ENCODE data around the gene GSTP1. TPM values are rescaled to one million over a fixed set of nuclear protein-coding genes. Genes with fewer than 3 reads are reported as not detected.
"Not testable (repeated sequence)": the region's sequence is repeated elsewhere in the genome, so short reads cannot be mapped to it uniquely, and the experiment has no call there.

The GSTP1 gene
- total RNA-seq, 2 experiments from 2014 or later: 330 to 337 TPM

DNA sequence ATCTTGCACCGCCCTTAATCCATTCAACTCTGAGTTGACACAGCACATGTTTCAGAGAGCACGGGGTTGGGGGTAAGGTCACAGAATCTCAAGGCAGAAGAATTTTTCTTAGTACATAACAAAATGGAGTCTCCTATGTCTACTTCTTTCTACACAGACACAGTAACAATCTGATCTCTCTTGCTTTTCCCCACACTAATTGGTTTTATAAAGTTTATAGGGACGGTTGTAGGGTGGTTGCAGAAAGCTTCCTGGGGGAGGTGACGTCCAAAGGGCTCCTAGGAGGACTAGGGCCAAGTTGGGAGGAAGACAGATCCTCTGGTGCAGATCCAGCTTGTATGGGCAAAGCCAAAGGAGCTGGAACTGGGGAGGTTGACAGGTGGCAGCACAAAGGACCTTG, 20.5 kb downstream of the GSTP1 start:
- H3K36me3 Mint-ChIP-seq (ENCODE audit: low read depth): peaks cover 10% of the 10 kb centered on the region
- POLR2A ChIA-PET; ATAC-seq; DNase-seq; H3K9me3 Mint-ChIP-seq (ENCODE audit: insufficient read depth); H3K4me3 Mint-ChIP-seq; H3K27ac Mint-ChIP-seq: not testable (repeated sequence)
- CTCF ChIA-PET: interaction anchor here (0.8 to 0.9 kb wide), 2 partner anchors 10 to 20 kb away, joined by 3 read pairs; partner anchors contain the start of gene GSTP1
- H3K4me1 Mint-ChIP-seq (ENCODE audit: low read depth): peaks cover 44% of the 10 kb centered on the region
- H3K27me3 Mint-ChIP-seq (ENCODE audit: low read depth): peaks cover 20% of the 10 kb centered on the region

DNA sequence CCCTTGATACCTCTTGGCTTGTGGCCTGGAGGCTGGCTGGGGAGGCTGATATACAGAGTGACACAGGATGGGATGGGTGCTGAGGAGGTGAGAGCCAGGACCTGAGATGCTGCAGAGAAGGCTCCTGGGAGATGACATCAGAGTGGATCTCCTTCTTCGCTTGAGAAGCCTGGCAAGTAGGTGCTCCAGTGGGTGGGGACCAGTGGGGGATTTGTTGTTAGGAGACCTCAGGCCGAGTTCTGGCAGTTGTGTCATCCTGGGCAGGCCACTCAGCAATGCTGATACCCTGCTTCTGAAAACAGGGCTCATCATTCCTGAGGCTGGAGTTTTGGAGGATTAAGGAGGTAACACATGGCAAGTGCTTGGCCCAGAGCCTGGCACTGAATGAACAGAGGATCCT, 21.2 kb downstream of the GSTP1 start:
- Mint-ChIP-seq H3K36me3 (ENCODE audit: low read depth) (peaks cover 16% of the 10 kb centered on the region), H3K9me3 (ENCODE audit: insufficient read depth) (no peaks in the 10 kb centered on the region), H3K27me3 (ENCODE audit: low read depth) (peaks cover 20% of the 10 kb centered on the region), H3K4me3 (no peak overlapping the region), H3K27ac (no peak overlapping the region), H3K4me1 (ENCODE audit: low read depth) (peaks cover 38% of the 10 kb centered on the region)
- ChIA-PET POLR2A (no interaction called here), CTCF (interaction anchor here (0.9 kb wide), 1 partner anchor 21 kb away, joined by 3 read pairs; the partner anchor contains the start of gene GSTP1)
- no peak for DNase-seq
- no peak for ATAC-seq

DNA sequence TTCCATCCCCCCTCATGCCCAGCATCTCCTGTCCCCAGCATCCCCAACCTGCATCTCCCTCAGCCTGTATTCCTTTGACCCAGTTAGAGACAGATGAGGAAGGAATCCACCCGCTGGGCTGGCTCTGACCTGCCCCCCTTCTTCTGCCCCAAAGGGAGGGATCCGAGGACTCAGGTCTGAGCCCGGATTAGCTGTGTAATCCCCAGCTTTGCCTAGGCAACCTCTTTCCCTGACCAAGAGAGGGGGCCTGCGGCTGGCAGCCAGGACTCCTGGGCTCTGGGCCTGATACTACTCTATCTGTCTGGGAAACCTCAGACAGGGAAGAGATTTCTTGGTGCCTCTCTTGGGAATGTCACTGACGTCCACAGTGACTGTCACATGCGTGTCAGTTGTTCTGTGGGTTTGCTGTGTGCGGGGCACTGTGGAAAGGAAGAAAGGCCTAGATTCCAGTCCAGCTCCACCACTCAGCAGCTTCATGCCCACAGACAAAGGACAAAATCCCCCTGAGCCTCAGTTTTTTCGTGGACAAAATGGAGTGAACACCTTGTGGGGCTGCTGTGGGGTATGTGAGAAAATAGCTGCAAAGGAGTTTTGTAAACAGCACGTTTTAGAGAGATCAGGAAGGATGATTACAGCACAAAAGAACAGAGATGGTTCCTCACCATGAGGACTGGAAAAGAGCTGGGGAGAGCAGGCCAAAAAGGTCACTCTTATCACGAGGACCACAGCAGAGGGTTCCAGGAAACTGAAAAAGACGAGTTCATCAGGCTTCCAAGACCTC, 21.8 kb downstream of the GSTP1 start:
- peaks cover 20% of the 10 kb centered on the region for H3K36me3 Mint-ChIP-seq (ENCODE audit: low read depth)
- H3K4me1 Mint-ChIP-seq (ENCODE audit: low read depth): peaks cover 32% of the 10 kb centered on the region
- ChIA-PET CTCF (interaction anchor here (1.0 kb wide), 1 partner anchor 22 kb away, joined by 4 read pairs; the partner anchor contains the start of gene GSTP1), POLR2A (no interaction called here)
- H3K27me3 Mint-ChIP-seq (ENCODE audit: low read depth): peaks cover 14% of the 10 kb centered on the region
- H3K4me3 Mint-ChIP-seq: peak overlapping the region; percentile 41
- DNase-seq (no peak), ATAC-seq (no peak)
- H3K27ac Mint-ChIP-seq: peak overlapping the region; percentile 58
- no peaks in the 10 kb centered on the region for H3K9me3 Mint-ChIP-seq (ENCODE audit: insufficient read depth)

DNA sequence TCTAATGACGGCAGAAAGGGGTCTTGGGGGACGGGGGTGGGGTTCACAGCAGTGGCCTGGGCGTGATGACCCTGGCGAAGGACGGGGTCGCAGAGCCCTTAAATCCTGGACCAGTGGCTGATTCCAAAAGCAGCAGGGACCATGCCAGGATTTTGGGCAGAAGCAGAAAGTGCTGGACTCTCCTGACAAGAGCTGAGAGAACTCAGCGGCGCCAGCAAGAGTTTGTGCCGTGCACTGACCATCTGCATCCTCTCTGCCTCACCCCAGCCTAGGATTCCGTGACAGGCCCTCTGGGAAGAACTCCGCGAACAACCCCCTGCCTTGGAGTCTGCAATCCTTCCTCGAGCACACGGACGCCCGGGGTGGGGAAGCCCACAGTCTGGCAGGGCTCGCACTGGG, 22.5 kb downstream of the GSTP1 start:
- POLR2A ChIA-PET: no interaction called here
- CTCF ChIA-PET: interaction anchor here (1.0 kb wide), 1 partner anchor 23 kb away, joined by 4 read pairs; the partner anchor contains the start of gene GSTP1
- Mint-ChIP-seq H3K4me1 (ENCODE audit: low read depth) (peaks cover 25% of the 10 kb centered on the region), H3K27me3 (ENCODE audit: low read depth) (peaks cover 10% of the 10 kb centered on the region), H3K27ac (peak overlapping the region; percentile 91), H3K9me3 (ENCODE audit: insufficient read depth) (no peaks in the 10 kb centered on the region), H3K36me3 (ENCODE audit: low read depth) (peaks cover 24% of the 10 kb centered on the region), H3K4me3 (peak overlapping the region; percentile 80)
- DNase-seq (no peak), ATAC-seq (no peak)

DNA sequence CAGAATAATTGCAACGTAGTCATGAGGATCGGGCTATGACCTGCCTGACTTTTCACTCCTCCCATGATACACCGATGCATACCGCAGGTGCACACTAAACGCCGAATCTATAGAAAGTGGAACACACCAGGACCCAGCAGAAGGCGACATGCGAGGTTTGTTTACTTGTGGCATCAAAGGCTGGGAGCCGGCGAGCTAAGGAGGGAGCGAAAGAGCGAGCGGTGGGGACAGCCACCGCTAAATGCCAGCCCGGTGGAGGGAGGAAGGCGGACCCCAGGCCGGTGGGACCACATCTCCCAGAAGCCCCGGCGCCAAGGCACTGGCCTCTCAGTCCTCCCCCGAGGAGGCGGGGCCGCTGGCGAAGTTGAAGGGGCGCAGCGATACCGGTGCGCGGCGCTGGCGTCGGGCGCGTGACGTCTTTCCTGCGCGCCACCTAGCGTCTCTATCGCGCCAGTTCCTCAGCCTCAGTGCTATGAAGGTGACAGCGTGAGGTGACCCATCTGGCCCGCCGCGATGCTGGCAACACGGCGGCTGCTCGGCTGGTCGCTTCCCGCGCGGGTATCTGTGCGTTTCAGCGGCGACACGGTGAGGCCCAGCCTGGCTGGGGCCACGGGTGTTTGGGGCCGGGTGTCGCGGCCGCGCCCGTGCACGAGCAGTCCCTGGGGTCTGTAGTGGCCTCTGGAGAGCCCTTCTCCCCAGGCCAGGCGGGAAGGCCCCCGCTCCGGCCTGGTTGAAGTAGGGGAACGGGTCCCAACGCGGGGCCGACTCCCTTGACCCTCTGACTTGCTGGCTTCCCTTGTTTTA, 23.1 kb downstream of the GSTP1 start, which contains the start of gene NDUFV1:
NDUFV1 (plus strand) TSS at position 445 of the 804 bp plus-strand sequence; CDS start at position 514, 69 bp downstream.
- CTCF ChIA-PET: no interaction called here

DNA sequence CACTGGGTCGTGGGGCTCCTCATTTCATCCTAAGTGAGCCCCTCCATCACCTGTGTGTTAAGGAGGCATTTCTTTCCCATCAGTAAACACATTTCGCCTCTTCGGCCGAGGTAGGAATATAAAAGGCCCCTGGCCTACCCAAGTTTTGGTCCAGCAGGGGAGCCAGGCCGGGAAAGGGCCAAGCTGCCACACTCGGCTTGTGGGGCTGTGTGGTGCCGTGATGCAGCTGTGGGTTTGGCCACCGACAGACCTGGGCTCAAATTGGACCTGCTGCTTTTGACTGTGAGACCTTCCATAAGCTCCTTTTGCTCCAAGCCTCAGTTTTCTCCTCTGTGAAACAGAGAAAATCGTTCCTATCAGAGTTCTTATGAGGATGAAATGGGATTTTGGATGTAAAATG, 23.9 kb downstream of the GSTP1 start:
- Mint-ChIP-seq H3K27ac (peak overlapping the region; percentile 91), H3K36me3 (ENCODE audit: low read depth) (peaks cover 37% of the 10 kb centered on the region), H3K4me1 (ENCODE audit: low read depth) (peaks cover 28% of the 10 kb centered on the region), H3K4me3 (peak overlapping the region; percentile 80), H3K27me3 (ENCODE audit: low read depth) (peaks cover 10% of the 10 kb centered on the region), H3K9me3 (ENCODE audit: insufficient read depth) (no peaks in the 10 kb centered on the region)
- no peak for ATAC-seq
- ChIA-PET CTCF (interaction anchor here (2.1 kb wide), 1 partner anchor 22 kb away, joined by 11 read pairs; the partner anchor contains the start of gene NUDT8), POLR2A (interaction anchor here (1.7 kb wide), 1 partner anchor 22 kb away, joined by 6 read pairs; the partner anchor contains the start of gene NUDT8)
- DNase-seq: no peak

More for the DNA sequence above, 23.1 kb downstream of the GSTP1 start, which contains the start of gene NDUFV1:
- POLR2A ChIA-PET: no interaction called here
- DNase-seq (peak; percentile 98), ATAC-seq (peak; percentile 97)
- H3K36me3 Mint-ChIP-seq (ENCODE audit: low read depth): peaks cover 29% of the 10 kb centered on the region
- H3K27me3 Mint-ChIP-seq (ENCODE audit: low read depth): peaks cover 10% of the 10 kb centered on the region
- H3K9me3 Mint-ChIP-seq (ENCODE audit: insufficient read depth): no peaks in the 10 kb centered on the region
- H3K27ac Mint-ChIP-seq: peak within 1 kb of the TSS; percentile 91
- peaks cover 22% of the 10 kb centered on the region for H3K4me1 Mint-ChIP-seq (ENCODE audit: low read depth)
- H3K4me3 Mint-ChIP-seq: peak within 1 kb of the TSS; percentile 80

DNA sequence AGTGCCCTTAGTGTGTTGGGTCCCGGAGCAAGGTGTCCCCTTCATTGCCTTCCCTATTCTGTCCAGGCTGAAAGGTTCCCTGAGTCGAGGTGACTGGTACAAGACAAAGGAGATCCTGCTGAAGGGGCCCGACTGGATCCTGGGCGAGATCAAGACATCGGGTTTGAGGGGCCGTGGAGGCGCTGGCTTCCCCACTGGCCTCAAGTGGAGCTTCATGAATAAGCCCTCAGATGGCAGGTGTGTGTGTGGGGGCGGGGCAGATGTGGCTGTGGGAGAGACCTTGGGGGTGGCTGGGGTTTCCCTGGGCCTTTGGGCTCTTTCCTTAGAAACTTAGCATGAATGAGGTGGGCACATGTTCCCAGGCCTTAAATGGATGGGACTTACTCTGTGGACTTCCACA, 24.9 kb downstream of the GSTP1 start:
- Mint-ChIP-seq H3K27me3 (ENCODE audit: low read depth) (peaks cover 3% of the 10 kb centered on the region), H3K9me3 (ENCODE audit: insufficient read depth) (no peaks in the 10 kb centered on the region), H3K27ac (peak overlapping the region; percentile 91), H3K36me3 (ENCODE audit: low read depth) (peaks cover 43% of the 10 kb centered on the region), H3K4me1 (ENCODE audit: low read depth) (peaks cover 38% of the 10 kb centered on the region), H3K4me3 (peak overlapping the region; percentile 80)
- POLR2A ChIA-PET: interaction anchor here (1.7 kb wide), 1 partner anchor 21 kb away, joined by 6 read pairs; the partner anchor contains the start of gene NUDT8
- no peak for DNase-seq
- CTCF ChIA-PET: interaction anchor here (2.1 kb wide), 1 partner anchor 21 kb away, joined by 11 read pairs; the partner anchor contains the start of gene NUDT8
- ATAC-seq: no peak

DNA sequence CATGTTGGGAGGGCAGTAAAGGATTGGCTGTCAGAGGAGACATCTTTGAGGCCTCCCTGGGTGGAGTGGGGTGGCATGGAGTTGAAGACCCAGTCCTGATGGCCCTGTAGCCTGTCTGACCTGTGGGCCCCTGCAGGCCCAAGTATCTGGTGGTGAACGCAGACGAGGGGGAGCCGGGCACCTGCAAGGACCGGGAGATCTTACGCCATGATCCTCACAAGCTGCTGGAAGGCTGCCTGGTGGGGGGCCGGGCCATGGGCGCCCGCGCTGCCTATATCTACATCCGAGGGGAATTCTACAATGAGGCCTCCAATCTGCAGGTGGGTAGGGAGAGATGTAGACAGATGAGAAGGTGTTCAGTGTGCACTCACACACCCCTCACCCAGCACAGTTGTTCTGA, 25.7 kb downstream of the GSTP1 start:
- ATAC-seq (no peak), DNase-seq (no peak)
- Mint-ChIP-seq H3K36me3 (ENCODE audit: low read depth) (peaks cover 43% of the 10 kb centered on the region), H3K4me3 (no peak overlapping the region), H3K27ac (peak overlapping the region; percentile 16), H3K4me1 (ENCODE audit: low read depth) (peaks cover 46% of the 10 kb centered on the region), H3K9me3 (ENCODE audit: insufficient read depth) (no peaks in the 10 kb centered on the region), H3K27me3 (ENCODE audit: low read depth) (peaks cover 3% of the 10 kb centered on the region)
- ChIA-PET POLR2A (no interaction called here), CTCF (interaction anchor here (2.1 kb wide), 1 partner anchor 21 kb away, joined by 11 read pairs; the partner anchor contains the start of gene NUDT8)

DNA sequence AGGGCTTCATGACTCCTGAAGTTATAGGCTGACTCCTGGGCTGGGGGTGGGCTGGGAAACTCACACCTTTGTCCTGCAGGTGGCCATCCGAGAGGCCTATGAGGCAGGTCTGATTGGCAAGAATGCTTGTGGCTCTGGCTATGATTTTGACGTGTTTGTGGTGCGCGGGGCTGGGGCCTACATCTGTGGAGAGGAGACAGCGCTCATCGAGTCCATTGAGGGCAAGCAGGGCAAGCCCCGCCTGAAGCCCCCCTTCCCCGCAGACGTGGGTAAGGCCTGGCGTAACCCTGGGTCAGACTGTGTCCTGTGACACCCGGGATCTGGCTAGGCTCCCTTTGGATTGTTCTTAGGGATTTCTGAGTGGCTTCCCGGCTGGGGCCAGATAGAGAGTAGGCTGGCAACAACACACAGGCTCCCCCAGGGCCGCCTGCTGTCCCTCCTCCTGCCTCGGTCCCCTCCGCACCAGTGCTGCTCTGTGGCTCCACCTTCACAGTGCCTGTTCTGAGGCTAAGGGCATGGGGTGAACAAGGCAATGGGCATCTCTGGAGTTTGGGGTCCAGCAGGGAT, 26.8 kb downstream of the GSTP1 start:
- no peak for DNase-seq
- H3K27ac Mint-ChIP-seq: no peak overlapping the region
- ChIA-PET CTCF (no interaction called here), POLR2A (no interaction called here)
- H3K36me3 Mint-ChIP-seq (ENCODE audit: low read depth): peaks cover 43% of the 10 kb centered on the region
- H3K4me3 Mint-ChIP-seq: no peak overlapping the region
- peaks cover 57% of the 10 kb centered on the region for H3K4me1 Mint-ChIP-seq (ENCODE audit: low read depth)
- H3K9me3 Mint-ChIP-seq (ENCODE audit: insufficient read depth): no peaks in the 10 kb centered on the region
- no peaks in the 10 kb centered on the region for H3K27me3 Mint-ChIP-seq (ENCODE audit: low read depth)
- no peak for ATAC-seq

DNA sequence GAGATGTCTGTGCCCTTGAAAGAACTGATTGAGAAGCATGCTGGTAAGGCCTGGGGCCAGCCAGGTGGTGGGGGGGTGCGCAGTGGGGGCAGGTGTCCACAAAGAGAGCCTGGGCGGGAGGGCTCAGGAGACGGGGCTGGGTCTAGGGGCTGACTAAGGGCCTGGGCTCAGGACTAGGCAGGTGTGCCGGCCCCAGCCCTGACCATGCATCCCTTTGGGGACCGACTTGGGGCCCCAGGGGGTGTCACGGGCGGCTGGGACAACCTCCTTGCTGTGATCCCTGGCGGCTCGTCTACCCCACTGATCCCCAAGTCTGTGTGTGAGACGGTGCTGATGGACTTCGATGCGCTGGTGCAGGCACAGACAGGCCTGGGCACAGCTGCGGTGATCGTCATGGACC, 27.6 kb downstream of the GSTP1 start:
- Mint-ChIP-seq H3K27me3 (ENCODE audit: low read depth) (no peaks in the 10 kb centered on the region), H3K36me3 (ENCODE audit: low read depth) (peaks cover 43% of the 10 kb centered on the region), H3K4me1 (ENCODE audit: low read depth) (peaks cover 59% of the 10 kb centered on the region), H3K4me3 (no peak overlapping the region), H3K9me3 (ENCODE audit: insufficient read depth) (no peaks in the 10 kb centered on the region), H3K27ac (peak overlapping the region; percentile 43)
- ATAC-seq (no peak), DNase-seq (no peak)
- ChIA-PET POLR2A (no interaction called here), CTCF (no interaction called here)

Measured in activated CD8-positive, alpha-beta T cell treated with anti-CD3 and anti-CD28 coated beads, Interleukin-2, amount 10 ng/mL, durations not matched to agents 7 days and 5 days (primary cell).